Stimulated activated effector memory CD8-positive, alpha-beta T cell treated with anti-CD3 and anti-CD28 coated beads, Interleukin-12 subunit alpha, Interleukin-12 subunit beta, amount 100 ng/mL, for 72 hours (primary cell): ENCODE measurements around the gene B4GALT2.

Experiments used
- ATAC-seq: fragments of 150-1000 bp; cut with Tn5 transposase; 2 replicates; pipeline ENCODE4 v1.10.0; 2021
- DNase-seq, 2 donors: peaks; one replicate each; pipeline ENCODE4 v3.0.0; 2021 to 2022; ENCODE audit warnings: low spot score in 2 of 2
- H3K27ac Mint-ChIP-seq: one replicate; pipeline ENCODE4 v1.8.0; 2022; ENCODE audit warnings: mild to moderate bottlenecking, mixed read lengths
- H3K36me3 Mint-ChIP-seq: one replicate; pipeline ENCODE4 v1.8.0; 2022; ENCODE audit warnings: mild to moderate bottlenecking, mixed read lengths
- H3K4me1 Mint-ChIP-seq: one replicate; pipeline ENCODE4 v1.8.0; 2022; ENCODE audit warnings: mixed read lengths
- H3K4me3 Mint-ChIP-seq: one replicate; pipeline ENCODE4 v1.8.0; 2022; ENCODE audit warnings: mild to moderate bottlenecking, mixed read lengths
- H3K9me3 Mint-ChIP-seq: one replicate; pipeline ENCODE4 v1.8.0; 2022; ENCODE audit warnings: mixed read lengths

B4GALT2 gene

DNA sequence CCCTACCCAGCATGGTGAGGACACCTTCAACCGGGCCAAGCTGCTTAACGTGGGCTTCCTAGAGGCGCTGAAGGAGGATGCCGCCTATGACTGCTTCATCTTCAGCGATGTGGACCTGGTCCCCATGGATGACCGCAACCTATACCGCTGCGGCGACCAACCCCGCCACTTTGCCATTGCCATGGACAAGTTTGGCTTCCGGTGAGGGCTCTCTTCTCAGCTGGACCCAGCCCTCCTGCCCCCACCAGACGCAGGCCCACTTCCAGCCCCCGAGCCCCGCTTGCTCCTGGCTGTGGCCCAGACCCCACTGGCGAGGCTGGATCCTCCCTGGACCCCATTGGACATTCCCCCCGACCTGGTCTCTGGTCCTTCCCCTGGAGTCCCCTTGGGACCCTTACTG is 5.8 kb downstream of the B4GALT2 start:
- ATAC-seq: no peak
- H3K4me3 Mint-ChIP-seq: no peak overlapping the region
- no peak for DNase-seq
- H3K36me3 Mint-ChIP-seq: peaks cover 25% of the 10 kb centered on the region
- no peaks in the 10 kb centered on the region for H3K9me3 Mint-ChIP-seq
- peaks cover 28% of the 10 kb centered on the region for H3K4me1 Mint-ChIP-seq
- H3K27ac Mint-ChIP-seq: no peak overlapping the region

DNA sequence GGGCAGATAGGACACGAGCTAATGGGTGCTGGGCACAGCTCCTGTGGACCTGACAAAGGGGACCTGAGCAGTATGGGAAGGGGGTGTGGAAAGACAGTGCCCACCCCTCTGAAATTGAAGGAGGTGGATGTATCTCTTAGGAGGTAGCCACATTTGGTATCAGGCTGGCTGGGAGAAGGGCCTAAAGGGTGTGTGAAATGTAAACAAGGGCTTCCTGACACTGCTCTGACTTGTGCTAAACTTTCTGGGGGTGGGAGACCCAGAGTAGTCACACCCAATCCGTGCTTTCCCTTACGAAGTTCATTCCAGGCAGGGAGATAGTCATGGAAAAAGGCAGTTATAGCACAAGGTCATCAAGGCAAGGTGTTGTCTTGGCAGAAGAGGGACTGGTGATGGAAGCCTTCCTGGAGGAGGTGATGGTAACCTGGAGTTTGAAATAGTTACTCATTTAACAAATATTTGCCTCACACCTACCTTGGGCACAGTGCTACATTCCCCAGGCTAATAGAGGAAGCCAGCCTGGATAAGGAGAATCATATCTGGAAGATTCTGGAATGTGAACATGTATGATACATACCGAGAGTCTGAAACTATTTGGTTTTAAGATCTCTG is 7.1 kb downstream of the B4GALT2 start:
- Mint-ChIP-seq H3K27ac (no peak overlapping the region), H3K4me3 (no peak overlapping the region), H3K4me1 (peaks cover 16% of the 10 kb centered on the region), H3K9me3 (no peaks in the 10 kb centered on the region), H3K36me3 (peaks cover 25% of the 10 kb centered on the region)
- ATAC-seq (no peak), DNase-seq (no peak)

DNA sequence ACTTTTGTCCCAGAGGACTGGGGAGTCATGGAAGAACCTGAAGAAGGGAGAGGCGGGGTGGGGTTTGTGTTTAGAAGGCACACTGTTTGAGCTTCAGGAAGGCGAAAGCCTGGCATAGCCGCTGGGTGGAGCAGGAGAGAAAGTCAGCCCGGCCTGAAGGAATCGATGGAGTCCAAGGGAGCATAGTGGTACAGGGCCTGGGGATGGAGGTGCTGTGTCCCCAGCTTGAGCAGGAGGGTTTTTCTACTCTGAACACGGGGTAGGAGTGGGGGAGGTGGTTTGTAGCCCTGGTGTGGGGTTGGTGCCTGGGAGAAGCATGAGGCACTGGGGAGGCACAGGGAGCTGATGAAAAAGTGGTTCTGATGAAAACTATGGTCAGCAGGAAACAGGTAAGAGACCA is 7.7 kb downstream of the B4GALT2 start:
- H3K9me3 Mint-ChIP-seq: no peaks in the 10 kb centered on the region
- H3K4me1 Mint-ChIP-seq: peaks cover 19% of the 10 kb centered on the region
- no peak overlapping the region for H3K4me3 Mint-ChIP-seq
- no peak for ATAC-seq
- H3K27ac Mint-ChIP-seq: no peak overlapping the region
- no peak for DNase-seq
- H3K36me3 Mint-ChIP-seq: peaks cover 28% of the 10 kb centered on the region

DNA sequence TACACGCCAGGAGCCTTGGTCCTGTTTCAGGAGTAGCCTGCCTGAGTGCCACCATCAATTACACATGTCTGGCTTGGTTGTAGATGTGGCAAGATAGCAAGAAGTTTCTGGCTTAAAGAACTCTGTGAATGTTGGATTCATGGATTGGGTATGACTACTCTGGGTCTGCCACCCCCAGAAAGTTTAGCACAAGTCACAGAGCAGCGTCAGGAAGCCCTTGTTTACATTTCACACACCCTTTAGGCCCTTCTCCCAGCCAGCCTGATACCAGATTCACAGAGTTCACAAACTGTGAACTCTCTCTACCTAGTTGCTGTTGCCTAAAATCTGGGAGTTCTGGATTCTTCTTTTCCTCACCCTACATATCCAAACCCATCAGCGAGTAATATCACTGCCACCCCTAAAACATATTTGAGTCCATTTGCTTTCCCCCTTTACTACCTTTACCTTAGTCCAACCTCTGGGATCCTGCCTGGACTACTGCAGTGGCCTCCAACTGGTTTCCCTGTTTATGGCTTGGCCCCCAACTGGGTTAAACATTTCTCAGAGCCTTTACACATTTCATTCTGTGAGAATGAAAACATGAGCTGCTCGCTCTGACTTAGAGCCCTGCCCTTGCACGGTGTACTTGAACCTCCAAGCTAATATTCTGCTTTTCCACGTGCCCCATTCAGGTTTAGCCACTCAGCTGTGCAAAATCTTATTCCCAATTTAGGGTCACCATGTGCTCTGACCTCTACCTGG is 8.3 kb downstream of the B4GALT2 start:
- DNase-seq (no peak), ATAC-seq (no peak)
- H3K4me3 Mint-ChIP-seq: no peak overlapping the region
- no peaks in the 10 kb centered on the region for H3K9me3 Mint-ChIP-seq
- no peak overlapping the region for H3K27ac Mint-ChIP-seq
- H3K36me3 Mint-ChIP-seq: peaks cover 32% of the 10 kb centered on the region
- H3K4me1 Mint-ChIP-seq: peaks cover 23% of the 10 kb centered on the region

DNA sequence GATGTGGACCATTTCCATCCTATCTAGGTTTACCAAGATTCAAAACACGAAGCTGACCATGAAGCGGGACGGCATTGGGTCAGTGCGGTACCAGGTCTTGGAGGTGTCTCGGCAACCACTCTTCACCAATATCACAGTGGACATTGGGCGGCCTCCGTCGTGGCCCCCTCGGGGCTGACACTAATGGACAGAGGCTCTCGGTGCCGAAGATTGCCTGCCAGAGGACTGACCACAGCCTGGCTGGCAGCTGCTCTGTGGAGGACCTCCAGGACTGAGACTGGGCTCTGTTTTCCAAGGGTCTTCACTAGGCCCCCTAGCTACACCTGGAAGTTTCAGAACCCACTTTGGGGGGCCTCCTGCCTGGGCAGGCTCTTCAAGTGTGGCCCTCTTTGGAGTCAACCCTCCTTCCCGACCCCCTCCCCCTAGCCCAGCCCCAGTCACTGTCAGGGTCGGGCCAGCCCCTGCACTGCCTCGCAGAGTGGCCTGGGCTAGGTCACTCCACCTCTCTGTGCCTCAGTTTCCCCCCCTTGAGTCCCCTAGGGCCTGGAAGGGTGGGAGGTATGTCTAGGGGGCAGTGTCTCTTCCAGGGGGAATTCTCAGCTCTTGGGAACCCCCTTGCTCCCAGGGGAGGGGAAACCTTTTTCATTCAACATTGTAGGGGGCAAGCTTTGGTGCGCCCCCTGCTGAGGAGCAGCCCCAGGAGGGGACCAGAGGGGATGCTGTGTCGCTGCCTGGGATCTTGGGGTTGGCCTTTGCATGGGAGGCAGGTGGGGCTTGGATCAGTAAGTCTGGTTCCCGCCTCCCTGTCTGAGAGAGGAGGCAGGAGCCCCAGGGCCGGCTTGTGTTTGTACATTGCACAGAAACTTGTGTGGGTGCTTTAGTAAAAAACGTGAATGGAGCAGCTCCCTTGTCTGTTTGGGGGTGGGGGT is 11.5 kb downstream of the B4GALT2 start:
- H3K9me3 Mint-ChIP-seq: no peaks in the 10 kb centered on the region
- peaks cover 14% of the 10 kb centered on the region for H3K4me1 Mint-ChIP-seq
- peaks cover 23% of the 10 kb centered on the region for H3K36me3 Mint-ChIP-seq
- DNase-seq (no peak), ATAC-seq (no peak)
- peak overlapping the region; percentile 88 for H3K4me3 Mint-ChIP-seq
- peak overlapping the region; percentile 86 for H3K27ac Mint-ChIP-seq

DNA sequence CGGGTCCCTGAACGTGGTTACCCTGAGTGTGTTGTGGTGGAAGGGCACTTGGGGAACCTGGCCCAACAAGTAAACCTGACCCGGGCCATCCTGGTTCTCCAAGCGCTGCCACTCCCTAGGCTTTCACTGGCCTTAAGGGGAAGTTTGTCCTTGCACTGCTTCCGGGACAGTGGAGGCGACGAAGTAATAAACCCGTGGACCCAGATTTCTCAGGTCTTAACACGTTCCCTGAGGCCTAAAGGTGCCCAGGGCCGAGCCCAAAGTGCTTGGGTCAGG is 12.1 kb downstream of the B4GALT2 start:
- DNase-seq (no peak), ATAC-seq (no peak)
- Mint-ChIP-seq H3K4me3 (peak overlapping the region; percentile 88), H3K4me1 (peaks cover 14% of the 10 kb centered on the region), H3K9me3 (no peaks in the 10 kb centered on the region), H3K36me3 (peaks cover 17% of the 10 kb centered on the region), H3K27ac (peak overlapping the region; percentile 86)

DNA sequence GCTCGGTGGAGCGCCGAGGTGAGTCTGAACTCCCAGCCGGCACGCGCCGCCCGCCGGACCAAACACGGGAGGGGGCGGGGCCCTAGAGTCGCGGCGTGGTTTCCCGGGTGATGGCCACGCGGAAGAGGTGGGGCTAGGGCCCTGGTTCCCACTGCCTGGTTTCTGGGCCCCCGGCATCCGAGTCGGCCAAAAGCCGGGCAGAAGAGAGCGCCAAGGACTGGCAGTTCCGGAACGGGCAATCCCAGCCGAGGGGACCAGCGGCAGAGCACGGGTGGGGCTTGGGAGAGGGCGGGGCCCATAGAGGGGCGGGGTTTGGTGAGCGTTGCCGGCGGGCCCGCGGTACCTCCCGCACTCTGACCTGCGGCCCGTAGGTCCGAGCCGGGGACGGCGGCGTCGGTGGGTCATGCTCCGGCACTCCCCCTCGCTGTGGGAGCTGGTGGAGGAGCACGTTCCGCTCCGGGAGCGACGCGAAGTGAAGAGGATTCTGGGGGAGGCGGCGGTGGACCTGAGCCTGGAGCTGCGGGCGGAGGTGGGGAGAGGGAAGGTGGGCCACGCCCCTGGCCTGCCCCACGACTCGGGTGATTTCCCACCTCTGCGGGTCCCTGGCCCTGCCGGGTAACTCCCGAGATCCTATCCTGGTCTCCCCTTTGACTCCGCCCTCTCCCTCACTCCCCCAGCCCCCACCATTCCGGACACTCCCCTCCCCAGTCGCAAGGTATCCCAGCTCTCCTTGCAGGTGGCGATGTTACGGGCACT is 12.6 kb downstream of the B4GALT2 start, which contains the start of gene CCDC24:
Gene CCDC24, plus strand, starts transcription at position 124 of the 756 bp plus-strand sequence. Its CDS starts 280 bp downstream, at position 404.
- H3K4me3 Mint-ChIP-seq: peak within 1 kb of the TSS; percentile 88
- DNase-seq (peak; percentile 65 to 88), ATAC-seq (peak; percentile 88)
- H3K27ac Mint-ChIP-seq: peak within 1 kb of the TSS; percentile 86
- peaks cover 14% of the 10 kb centered on the region for H3K4me1 Mint-ChIP-seq
- peaks cover 14% of the 10 kb centered on the region for H3K36me3 Mint-ChIP-seq
- no peaks in the 10 kb centered on the region for H3K9me3 Mint-ChIP-seq

DNA sequence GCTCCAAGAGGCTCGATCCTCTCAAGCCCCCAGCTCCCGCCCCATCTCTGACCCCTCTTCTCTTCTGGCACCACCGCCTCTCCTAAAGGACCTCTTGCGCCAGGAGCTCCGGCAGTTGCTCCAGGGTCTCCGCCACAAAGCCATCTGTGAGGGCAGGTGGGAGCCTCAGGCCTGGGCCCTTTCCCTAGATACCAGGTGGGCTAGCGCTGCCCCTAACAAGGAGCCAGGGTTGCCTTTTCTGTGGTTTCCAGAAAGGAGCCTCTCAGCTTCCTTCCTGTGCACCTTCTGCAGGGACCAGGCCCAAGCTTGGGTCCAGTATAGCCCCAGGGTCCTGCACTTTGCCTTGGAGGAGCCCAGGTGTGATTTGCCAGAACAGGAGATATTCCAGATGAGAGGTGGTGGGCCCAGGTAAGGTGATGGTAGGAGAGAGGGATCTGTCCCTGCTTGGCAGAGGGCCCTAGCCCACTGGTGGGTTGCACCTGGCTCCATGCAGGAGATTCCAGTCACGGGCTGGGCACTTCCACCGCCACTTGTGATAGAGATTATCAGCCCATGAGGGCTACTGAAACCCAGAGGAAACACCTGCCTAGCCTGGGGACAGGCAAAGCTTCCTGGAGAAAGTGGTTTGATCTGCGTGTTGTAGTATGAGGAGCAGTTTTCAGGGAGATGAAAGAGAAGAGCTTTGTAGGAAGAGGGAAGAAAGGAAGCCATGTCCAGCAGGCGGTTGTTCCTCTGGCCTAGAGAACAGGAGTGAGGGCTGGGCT is 13.4 kb downstream of the B4GALT2 start:
- Mint-ChIP-seq H3K27ac (peak overlapping the region; percentile 86), H3K36me3 (peaks cover 14% of the 10 kb centered on the region), H3K4me1 (peaks cover 14% of the 10 kb centered on the region), H3K9me3 (no peaks in the 10 kb centered on the region), H3K4me3 (peak overlapping the region; percentile 88)
- DNase-seq (no peak), ATAC-seq (no peak)

DNA sequence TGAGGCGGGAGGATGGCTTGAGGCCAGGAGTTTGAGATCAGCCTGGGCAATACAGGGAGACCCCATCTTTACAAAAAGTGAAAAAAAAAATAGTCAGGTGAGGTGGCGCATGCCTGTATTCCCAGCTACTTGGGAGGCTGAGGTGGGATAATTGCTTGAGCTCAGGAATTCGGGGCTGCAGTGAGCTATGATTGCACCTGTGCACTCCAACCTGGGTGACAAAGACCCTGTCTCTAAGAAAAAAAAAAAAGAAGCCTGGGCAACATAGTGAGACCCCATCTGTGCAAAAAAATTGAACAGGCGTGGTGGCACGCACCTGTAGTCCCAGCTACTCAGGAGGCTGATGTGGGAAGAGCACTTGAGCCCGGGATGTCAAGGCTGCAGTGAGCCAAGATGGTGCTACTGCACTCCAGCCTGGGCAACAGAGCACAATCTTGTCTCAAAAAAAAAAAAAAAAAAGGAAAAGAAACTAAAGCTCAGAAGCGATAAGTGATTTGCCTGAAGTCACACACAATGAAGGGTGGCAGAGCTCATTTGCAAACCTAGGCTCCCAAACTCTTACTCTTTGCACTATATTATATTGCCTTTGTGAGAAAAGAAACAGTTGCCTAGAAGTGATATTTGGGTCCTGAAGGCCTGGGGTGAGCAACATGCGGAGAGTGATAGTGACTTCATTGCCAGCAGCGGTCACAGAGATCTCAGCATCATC is 14.3 kb downstream of the B4GALT2 start:
- peaks cover 16% of the 10 kb centered on the region for H3K4me1 Mint-ChIP-seq
- H3K4me3 Mint-ChIP-seq: no peak overlapping the region
- no peak overlapping the region for H3K27ac Mint-ChIP-seq
- ATAC-seq (no peak), DNase-seq (no peak)
- H3K36me3 Mint-ChIP-seq: peaks cover 14% of the 10 kb centered on the region
- H3K9me3 Mint-ChIP-seq: no peaks in the 10 kb centered on the region

DNA sequence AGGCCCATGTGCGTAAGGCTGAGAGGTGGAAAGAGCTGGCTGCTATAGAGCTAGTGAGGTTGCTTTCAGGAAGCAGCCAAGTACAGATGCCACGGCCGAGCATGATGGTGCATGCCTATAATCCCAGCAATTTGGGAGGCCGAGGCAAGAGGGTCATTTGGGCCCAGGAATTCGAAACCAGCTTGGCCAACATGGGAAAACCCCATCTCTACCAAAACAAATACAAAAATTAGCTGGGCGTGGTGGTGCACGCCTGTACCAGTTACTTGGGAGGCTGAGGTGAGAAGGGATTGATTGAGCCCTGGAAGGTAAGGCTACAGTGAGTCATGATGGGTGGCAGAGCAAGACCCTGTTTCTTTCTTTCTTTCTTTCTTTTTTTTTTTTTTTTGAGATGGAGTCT is 15.1 kb downstream of the B4GALT2 start:
- no peak for ATAC-seq
- no peak overlapping the region for H3K4me3 Mint-ChIP-seq

DNA sequence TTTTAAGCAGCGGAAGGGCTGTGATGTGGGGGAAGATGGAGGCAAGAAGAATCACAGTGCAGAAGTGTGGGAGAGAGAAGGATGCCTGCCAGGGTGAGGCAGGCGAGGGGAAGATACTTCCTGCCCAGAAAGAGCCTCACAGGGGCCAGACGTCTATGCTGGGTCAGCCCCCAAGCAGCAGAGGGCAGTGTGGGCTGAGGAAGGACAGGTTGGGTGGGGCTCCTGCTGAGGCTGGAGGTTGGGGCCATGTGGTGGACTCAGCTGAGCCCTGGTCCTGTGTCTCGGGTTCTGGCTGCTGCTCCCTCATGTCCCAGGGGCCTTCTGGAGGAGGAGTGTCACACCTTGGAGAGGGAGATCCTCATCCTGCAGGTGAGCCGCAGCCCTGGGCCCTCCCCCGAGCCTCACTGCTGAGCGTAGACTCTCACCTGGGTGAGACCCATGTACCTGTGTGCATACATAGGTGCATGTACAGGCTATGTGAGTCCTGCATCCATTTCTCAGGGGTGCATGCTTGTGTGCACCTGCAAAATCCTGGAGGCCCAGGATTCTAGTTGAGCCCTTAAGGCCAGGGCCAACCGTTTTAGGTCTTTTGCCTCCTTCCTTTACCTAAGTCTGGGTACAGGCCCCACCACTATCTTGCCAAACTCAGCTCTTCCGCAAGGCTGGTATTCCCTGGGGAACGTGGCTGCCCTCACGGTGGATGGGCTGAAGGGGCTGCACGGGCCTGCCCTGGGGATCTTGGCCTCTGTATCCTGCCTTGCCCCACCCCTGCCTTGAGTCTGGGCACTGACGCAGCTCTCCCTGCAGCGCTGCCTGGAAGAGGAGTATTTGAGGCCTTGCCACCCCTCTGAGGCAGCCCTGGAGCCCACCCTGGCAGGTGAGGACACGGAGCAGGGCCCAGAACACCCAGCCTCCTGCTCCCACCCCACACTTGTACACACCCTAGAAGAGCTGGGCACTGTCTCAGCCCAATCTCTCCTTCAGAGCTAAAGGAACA is 16.1 kb downstream of the B4GALT2 start:
- H3K4me3 Mint-ChIP-seq: no peak overlapping the region
- ATAC-seq (no peak), DNase-seq (no peak)
- peaks cover 20% of the 10 kb centered on the region for H3K4me1 Mint-ChIP-seq
- peaks cover 14% of the 10 kb centered on the region for H3K36me3 Mint-ChIP-seq
- H3K27ac Mint-ChIP-seq: no peak overlapping the region
- no peaks in the 10 kb centered on the region for H3K9me3 Mint-ChIP-seq

More for the DNA sequence above, 15.1 kb downstream of the B4GALT2 start:
- no peak for DNase-seq
- no peak overlapping the region for H3K27ac Mint-ChIP-seq
- peaks cover 20% of the 10 kb centered on the region for H3K4me1 Mint-ChIP-seq
- peaks cover 14% of the 10 kb centered on the region for H3K36me3 Mint-ChIP-seq
- no peaks in the 10 kb centered on the region for H3K9me3 Mint-ChIP-seq

DNA sequence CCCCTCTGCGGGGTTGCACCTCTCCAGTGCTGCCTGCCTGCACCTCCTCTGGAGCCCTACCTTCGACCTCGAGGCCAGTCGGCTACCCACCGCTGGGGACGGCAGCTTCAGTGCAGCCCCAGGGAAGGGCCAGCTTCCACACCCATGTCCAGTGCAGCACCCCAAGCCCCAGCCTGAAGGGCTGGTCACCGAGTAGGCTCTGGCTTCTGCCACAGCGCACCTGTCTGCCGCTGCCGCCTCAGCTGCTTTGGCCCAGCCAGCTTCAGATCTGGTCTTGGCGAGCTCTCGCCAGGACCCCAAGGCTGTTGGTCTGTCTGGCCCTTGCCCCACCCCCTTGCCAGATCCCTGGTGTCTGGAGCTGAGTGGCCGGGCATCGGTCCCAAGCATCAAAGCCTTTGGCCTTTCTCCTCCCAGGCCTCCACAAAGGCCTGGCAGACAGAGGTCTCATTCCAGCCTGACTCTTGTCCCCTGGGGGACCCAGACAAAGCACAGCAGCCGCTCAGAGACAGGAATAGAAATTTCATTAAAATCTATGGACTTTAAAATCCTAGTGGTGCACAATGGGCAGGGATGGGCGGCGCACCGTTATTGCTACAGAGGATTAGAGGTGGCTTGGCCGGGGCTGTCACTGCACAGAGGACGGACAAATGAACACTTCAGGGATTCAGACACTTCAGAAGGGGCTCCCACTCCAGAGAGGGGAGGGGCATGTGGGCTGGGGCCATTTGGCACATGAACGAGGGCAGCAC is 17.1 kb downstream of the B4GALT2 start:
- no peak overlapping the region for H3K27ac Mint-ChIP-seq
- ATAC-seq: no peak
- no peak overlapping the region for H3K4me3 Mint-ChIP-seq

More for the DNA sequence above, 17.1 kb downstream of the B4GALT2 start:
- Mint-ChIP-seq H3K9me3 (no peaks in the 10 kb centered on the region), H3K4me1 (peaks cover 20% of the 10 kb centered on the region), H3K36me3 (peaks cover 14% of the 10 kb centered on the region)
- no peak for DNase-seq
